Measurements from ENCODE around the gene PRKCZ. TPM values are rescaled to one million over a fixed set of nuclear protein-coding genes. Genes with fewer than 3 reads are reported as not detected.
A peak's percentile ranks its signal among the peaks of the same experiment; 100 is the strongest.

The PRKCZ gene
- total RNA-seq, 1 experiment from 2014 or later: 45.9 TPM

- no TSS peak for BruUV-seq (replicated peaks)
- H3K4me1 Mint-ChIP-seq (ENCODE audit: low read depth, unreplicated experiment): peaks cover under 1% of the 10 kb centered on the region
- no peak overlapping the region for H3K4me3 Mint-ChIP-seq (ENCODE audit: unreplicated experiment)
- TF ChIP-seq, protein P1, sequence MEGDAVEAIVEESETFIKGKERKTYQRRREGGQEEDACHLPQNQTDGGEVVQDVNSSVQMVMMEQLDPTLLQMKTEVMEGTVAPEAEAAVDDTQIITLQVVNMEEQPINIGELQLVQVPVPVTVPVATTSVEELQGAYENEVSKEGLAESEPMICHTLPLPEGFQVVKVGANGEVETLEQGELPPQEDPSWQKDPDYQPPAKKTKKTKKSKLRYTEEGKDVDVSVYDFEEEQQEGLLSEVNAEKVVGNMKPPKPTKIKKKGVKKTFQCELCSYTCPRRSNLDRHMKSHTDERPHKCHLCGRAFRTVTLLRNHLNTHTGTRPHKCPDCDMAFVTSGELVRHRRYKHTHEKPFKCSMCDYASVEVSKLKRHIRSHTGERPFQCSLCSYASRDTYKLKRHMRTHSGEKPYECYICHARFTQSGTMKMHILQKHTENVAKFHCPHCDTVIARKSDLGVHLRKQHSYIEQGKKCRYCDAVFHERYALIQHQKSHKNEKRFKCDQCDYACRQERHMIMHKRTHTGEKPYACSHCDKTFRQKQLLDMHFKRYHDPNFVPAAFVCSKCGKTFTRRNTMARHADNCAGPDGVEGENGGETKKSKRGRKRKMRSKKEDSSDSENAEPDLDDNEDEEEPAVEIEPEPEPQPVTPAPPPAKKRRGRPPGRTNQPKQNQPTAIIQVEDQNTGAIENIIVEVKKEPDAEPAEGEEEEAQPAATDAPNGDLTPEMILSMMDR (IDR thresholded peaks at IDR 0.05; ENCODE audit: insufficient read depth in 1 of 2, low read depth in 1 of 2, low read length in 1 of 2, severe bottlenecking in 1 of 2, unreplicated experiment in 1 of 2): no peak
- H3K27me3 Mint-ChIP-seq (ENCODE audit: insufficient read depth, unreplicated experiment): no peaks in the 10 kb centered on the region
- no peaks in the 10 kb centered on the region for H3K9me3 Mint-ChIP-seq (ENCODE audit: unreplicated experiment)
- peak in 1 of 2 experiments; percentile 23 for DNase-seq
- ChIA-PET CTCF (interaction anchor here (0.6 to 2.1 kb wide), 2 partner anchors 41 to 82 kb away, joined by 3 to 30 read pairs; no protein-coding TSS in a partner anchor), POLR2A (no interaction called here)
- H3K9me3 ChIP-seq: no peaks in the 10 kb centered on the region
- no peak overlapping the region for H3K27ac Mint-ChIP-seq (ENCODE audit: unreplicated experiment)
- peaks cover 16% of the 10 kb centered on the region for H3K4me1 ChIP-seq
- intact Hi-C loops (cut with micrococcal nuclease; ENCODE audit: unreplicated experiment): no loop called here
- H3K36me3 Mint-ChIP-seq (ENCODE audit: insufficient read depth, unreplicated experiment): no peaks in the 10 kb centered on the region
- no peak overlapping the region for H3K4me3 ChIP-seq (ENCODE audit: low read depth, low read length)
- H3K27me3 ChIP-seq (replicated peaks; ENCODE audit: control insufficient read depth, insufficient read depth, low read length): no peaks in the 10 kb centered on the region
- no peaks in the 10 kb centered on the region for H3K36me3 ChIP-seq (ENCODE audit: control insufficient read depth, insufficient read depth, low read length)
Measured at GRCh38 chr1:2042830-2043773, 7.1 kb upstream of the PRKCZ start.

DNA sequence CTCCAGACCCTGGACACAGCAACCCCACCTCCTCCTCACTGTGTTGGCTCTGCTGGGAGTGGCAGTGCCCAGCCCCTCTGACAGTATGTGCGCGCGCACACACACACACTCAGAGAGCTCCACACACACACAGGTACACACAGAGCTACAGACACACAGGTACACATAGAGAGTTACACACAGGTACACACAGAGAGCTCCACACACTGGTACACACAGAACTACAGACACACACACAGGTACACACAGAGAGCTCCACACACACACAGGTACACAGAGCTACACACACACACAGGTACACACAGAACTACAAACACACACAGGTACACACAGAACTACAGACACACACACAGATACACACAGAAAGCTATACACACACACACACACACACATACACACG lies 6.3 kb upstream of the PRKCZ start:
- intact Hi-C loops (cut with micrococcal nuclease; ENCODE audit: unreplicated experiment): no loop called here
- H3K4me3 ChIP-seq (ENCODE audit: low read depth, low read length): no peak overlapping the region
- Mint-ChIP-seq H3K36me3 (ENCODE audit: insufficient read depth, unreplicated experiment) (peaks cover 3% of the 10 kb centered on the region), H3K4me1 (ENCODE audit: low read depth, unreplicated experiment) (peaks cover 8% of the 10 kb centered on the region), H3K9me3 (ENCODE audit: unreplicated experiment) (no peaks in the 10 kb centered on the region), H3K27ac (ENCODE audit: unreplicated experiment) (no peak overlapping the region), H3K27me3 (ENCODE audit: insufficient read depth, unreplicated experiment) (no peaks in the 10 kb centered on the region), H3K4me3 (ENCODE audit: unreplicated experiment) (peak overlapping the region; percentile 2)
- DNase-seq: no peak
- H3K27me3 ChIP-seq (replicated peaks; ENCODE audit: control insufficient read depth, insufficient read depth, low read length): no peaks in the 10 kb centered on the region
- H3K9me3 ChIP-seq: no peaks in the 10 kb centered on the region
- H3K4me1 ChIP-seq: peaks cover 24% of the 10 kb centered on the region
- ChIA-PET POLR2A (no interaction called here), CTCF (interaction anchor here (0.6 to 2.1 kb wide), 6 partner anchors 9 to 112 kb away, joined by 3 to 30 read pairs (median 4); no protein-coding TSS in a partner anchor)
- TF ChIP-seq, protein P1 (IDR thresholded peaks at IDR 0.05; ENCODE audit: insufficient read depth in 1 of 2, low read depth in 1 of 2, low read length in 1 of 2, severe bottlenecking in 1 of 2, unreplicated experiment in 1 of 2): no peak
- BruUV-seq (replicated peaks): no TSS peak
- H3K36me3 ChIP-seq (ENCODE audit: control insufficient read depth, insufficient read depth, low read length): no peaks in the 10 kb centered on the region

GRCh38 chr1:2044510-2045319 lies 5.5 kb upstream of the PRKCZ start:
- TF ChIP-seq, protein P1 (IDR thresholded peaks at IDR 0.05; ENCODE audit: insufficient read depth in 1 of 2, low read depth in 1 of 2, low read length in 1 of 2, severe bottlenecking in 1 of 2, unreplicated experiment in 1 of 2): peak; percentile 48 to 77
- H3K36me3 Mint-ChIP-seq (ENCODE audit: insufficient read depth, unreplicated experiment): peaks cover 11% of the 10 kb centered on the region
- H3K4me3 Mint-ChIP-seq (ENCODE audit: unreplicated experiment): no peak overlapping the region
- Histone ChIP-seq H3K9me3 (no peaks in the 10 kb centered on the region), H3K27me3 (replicated peaks; ENCODE audit: control insufficient read depth, insufficient read depth, low read length) (no peaks in the 10 kb centered on the region), H3K4me3 (ENCODE audit: low read depth, low read length) (no peak overlapping the region), H3K4me1 (peaks cover 29% of the 10 kb centered on the region), H3K36me3 (ENCODE audit: control insufficient read depth, insufficient read depth, low read length) (no peaks in the 10 kb centered on the region)
- CTCF ChIA-PET: interaction anchor here (0.6 to 2.1 kb wide), 13 partner anchors 8 to 139 kb away, joined by 3 to 30 read pairs (median 4); no protein-coding TSS in a partner anchor
- no peak overlapping the region for H3K27ac Mint-ChIP-seq (ENCODE audit: unreplicated experiment)
- no peaks in the 10 kb centered on the region for H3K27me3 Mint-ChIP-seq (ENCODE audit: insufficient read depth, unreplicated experiment)
- no peaks in the 10 kb centered on the region for H3K9me3 Mint-ChIP-seq (ENCODE audit: unreplicated experiment)
- no TSS peak for BruUV-seq (replicated peaks)
- POLR2A ChIA-PET: no interaction called here
- peaks cover 14% of the 10 kb centered on the region for H3K4me1 Mint-ChIP-seq (ENCODE audit: low read depth, unreplicated experiment)
- intact Hi-C loops (cut with micrococcal nuclease; ENCODE audit: unreplicated experiment): loop anchor here (5.0 kb wide), 1 partner anchor 42 kb away; the partner anchor contains the start of gene CFAP74
- DNase-seq: peak in 1 of 2 experiments; percentile 82
